ENCODE data around the gene HERC3.

The HERC3 gene

DNA sequence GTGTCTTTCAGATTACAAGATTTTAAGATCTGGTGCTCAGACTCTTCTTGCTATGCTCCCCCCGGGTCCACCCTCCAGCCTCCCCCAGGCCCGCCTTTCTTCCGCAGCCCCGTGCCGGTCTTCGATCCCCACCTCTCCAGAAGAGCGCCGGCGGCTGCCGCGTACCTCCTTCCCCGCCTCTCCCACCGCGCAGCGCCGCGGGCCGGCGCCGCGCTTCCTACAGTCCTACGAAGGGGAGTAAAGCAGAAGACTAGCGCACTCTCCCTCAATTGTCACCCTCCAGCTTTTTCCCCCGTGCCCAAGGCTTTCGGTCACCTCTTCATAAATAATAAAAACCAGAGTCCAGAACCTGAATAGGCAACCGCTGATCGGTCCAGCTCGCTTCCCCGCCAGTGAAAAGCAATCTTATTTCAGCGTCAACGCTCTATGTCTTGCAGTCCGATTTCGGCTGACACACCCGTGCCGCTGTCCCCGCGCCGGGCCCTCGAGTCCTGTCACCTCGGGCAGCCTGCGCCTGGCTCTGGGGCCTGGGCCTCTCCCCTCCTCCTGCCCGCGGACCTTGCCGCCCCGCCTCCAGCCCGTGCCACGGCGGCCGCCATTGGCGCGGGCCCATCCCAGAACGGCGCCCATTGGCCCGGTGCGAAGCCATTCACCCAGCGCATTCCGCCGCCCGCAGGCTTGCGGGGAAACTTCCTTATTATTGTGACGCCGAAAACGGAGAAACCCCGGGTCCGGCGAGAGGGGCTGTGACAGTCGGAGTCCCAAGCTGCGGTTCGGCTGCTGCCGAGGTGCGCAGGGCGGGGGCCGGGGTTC lies at the start of gene HERC3:
TSS of gene HERC3 (plus strand) at position 694 of the 813 bp plus-strand sequence. CDS start 13,344 bp downstream, outside the sequence.
- no peak for TF ChIP-seq JUND (IDR thresholded peaks at IDR 0.05; ENCODE audit: low read depth)

DNA sequence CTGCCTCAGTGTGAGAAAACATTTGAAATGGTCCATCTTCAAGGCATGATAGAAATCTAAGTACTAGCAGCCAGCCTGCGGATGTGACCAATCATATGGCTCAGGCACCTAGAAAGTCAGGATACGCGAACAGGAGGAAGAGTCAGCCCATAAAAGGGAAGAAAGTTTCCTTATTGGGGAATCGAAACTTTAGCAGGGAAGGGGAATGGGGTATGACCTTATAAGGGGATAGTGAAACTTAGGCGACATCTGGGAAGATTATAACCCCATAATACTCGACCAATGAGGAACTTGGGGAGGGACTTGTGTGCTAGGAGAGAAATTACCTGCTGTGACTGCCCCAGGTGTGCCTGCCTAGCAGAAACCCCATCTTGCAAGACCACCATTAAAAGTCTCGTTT lies 42.5 kb upstream of the HERC3 start:
- in situ Hi-C loops (cut with HindIII; ENCODE audit: low pct_unique_long_range_greater_than_20kb, low sequenced_read_pairs): no loop called here
- TF ChIP-seq JUND (IDR thresholded peaks at IDR 0.05; ENCODE audit: low read depth): no peak
- no peak for DNase-seq (ENCODE audit: low read depth in 1 of 2, low spot score in 1 of 2)

More for the DNA sequence above, at the start of gene HERC3:
- in situ Hi-C loops (cut with HindIII; ENCODE audit: low pct_unique_long_range_greater_than_20kb, low sequenced_read_pairs): no loop called here
- DNase-seq (ENCODE audit: low read depth in 1 of 2, low spot score in 1 of 2): peak; percentile 80 to 83

DNA sequence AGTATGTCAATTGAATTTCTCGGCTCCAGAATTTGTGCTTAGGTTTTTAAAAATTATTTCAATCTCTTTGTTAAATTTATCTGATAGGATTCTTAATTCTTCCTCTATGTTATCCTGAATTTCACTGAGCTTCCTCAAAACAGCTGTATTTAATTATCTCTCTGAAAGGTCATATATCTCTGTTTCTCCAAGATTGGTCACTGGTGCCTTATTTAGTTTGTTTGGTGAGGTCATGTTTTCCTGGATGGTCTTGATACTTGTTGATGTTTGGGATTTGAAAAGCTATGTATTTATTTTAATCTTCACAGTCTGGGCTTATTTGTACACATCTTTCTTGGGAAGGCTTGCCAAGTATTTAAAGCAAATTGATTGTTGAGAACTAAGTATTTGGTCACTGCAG lies 24.7 kb upstream of the HERC3 start:
- in situ Hi-C loops (cut with HindIII; ENCODE audit: low pct_unique_long_range_greater_than_20kb, low sequenced_read_pairs): no loop called here
- no peak for DNase-seq (ENCODE audit: low read depth in 1 of 2, low spot score in 1 of 2)
- no peak for TF ChIP-seq JUND (IDR thresholded peaks at IDR 0.05; ENCODE audit: low read depth)

DNA sequence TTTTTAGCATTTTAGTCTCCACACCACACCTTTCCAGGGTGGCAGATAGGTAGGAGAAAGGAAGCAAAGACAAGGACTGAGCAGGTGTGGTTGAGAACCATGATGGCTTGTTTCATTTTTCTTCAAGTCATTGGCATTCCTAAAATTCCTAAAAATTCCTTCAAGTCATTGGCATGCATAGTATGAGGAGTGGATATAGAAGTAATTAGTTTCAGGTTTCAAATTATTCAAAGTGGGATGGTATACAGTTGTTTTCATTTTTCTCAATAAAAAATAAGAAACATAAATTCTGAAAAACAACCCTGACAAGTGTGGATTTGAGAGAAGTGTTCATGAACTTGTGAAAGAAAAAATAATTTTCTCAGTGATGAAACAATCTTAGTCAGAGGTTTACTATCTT lies 22.3 kb upstream of the HERC3 start:
- in situ Hi-C loops (cut with HindIII; ENCODE audit: low pct_unique_long_range_greater_than_20kb, low sequenced_read_pairs): no loop called here
- no peak for TF ChIP-seq JUND (IDR thresholded peaks at IDR 0.05; ENCODE audit: low read depth)
- DNase-seq (ENCODE audit: low read depth in 1 of 2, low spot score in 1 of 2): no peak

DNA sequence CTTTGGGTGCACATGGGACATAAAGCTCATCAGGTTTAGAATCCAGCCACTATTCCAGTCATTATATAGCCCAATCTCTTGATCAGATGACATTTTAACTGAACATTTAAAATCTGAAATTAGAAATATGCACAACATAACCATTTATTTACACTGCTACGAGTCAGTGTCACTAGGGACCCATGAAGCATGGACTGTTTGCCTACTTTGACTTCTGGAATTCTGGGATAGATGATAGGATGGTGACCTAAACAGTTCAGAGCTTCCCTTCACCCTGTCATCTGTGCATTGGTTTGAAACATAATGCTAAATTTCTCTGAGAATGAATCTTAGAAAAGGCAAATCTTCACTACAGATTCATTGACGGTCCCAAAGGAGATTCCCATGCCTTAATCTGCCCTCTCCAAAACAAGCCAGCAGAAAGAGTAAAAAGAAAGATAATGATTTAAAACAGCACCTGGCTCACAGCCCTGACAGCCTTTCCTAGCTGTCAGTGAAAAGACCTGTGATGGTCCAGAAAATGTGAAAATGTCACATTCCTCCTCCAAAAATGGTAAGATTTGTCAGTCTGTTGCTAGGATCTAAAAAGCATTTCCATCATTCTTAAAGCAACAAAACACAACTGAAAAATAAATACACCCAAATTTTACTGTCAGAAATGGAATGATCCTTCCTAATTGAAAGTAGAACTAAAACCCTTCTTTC lies 18.9 kb upstream of the HERC3 start:
- DNase-seq (ENCODE audit: low read depth in 1 of 2, low spot score in 1 of 2): no peak
- in situ Hi-C loops (cut with HindIII; ENCODE audit: low pct_unique_long_range_greater_than_20kb, low sequenced_read_pairs): no loop called here
- TF ChIP-seq JUND (IDR thresholded peaks at IDR 0.05; ENCODE audit: low read depth): no peak

DNA sequence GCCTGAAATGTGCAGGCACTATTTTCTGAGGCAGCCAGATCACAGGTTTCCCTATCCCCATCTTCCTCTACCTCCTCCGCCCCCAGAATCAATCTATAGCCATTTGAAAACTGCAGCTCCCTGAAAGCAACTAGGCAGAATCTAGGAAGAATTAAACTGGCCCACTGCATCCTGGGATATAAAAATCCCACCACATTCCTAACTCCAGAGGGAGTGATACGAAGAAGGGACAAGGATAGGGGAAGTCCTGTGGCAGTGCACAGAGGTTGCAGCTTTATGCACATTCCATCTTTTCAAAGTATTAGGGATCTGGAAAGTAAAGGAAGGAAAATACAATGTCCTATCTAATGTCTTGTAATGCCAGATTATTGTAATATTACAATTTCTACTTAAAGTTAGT lies 18.3 kb upstream of the HERC3 start:
- peak in 1 of 2 experiments; percentile 22 for DNase-seq (ENCODE audit: low read depth in 1 of 2, low spot score in 1 of 2)
- in situ Hi-C loops (cut with HindIII; ENCODE audit: low pct_unique_long_range_greater_than_20kb, low sequenced_read_pairs): no loop called here
- TF ChIP-seq JUND (IDR thresholded peaks at IDR 0.05; ENCODE audit: low read depth): no peak

DNA sequence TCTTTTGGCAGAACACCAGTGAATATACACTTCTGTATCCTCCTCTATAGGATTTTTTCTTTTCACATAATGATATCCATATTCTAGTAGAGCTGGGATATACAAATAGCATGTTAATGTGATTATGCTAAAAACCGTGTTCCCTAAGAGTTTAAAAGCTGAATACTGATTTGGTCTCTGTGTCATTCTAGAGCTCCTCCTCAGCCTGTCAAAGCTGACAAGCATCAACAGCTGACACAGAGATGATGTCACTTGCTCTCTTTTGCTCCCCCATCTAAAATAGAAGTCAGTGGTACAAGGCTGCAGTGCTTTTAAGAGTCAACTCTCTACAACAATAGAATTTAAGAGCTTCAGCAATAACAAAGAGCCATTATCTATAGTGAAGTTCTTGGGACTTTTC lies 17.1 kb upstream of the HERC3 start:
- in situ Hi-C loops (cut with HindIII; ENCODE audit: low pct_unique_long_range_greater_than_20kb, low sequenced_read_pairs): no loop called here
- no peak for TF ChIP-seq JUND (IDR thresholded peaks at IDR 0.05; ENCODE audit: low read depth)
- DNase-seq (ENCODE audit: low read depth in 1 of 2, low spot score in 1 of 2): no peak

DNA sequence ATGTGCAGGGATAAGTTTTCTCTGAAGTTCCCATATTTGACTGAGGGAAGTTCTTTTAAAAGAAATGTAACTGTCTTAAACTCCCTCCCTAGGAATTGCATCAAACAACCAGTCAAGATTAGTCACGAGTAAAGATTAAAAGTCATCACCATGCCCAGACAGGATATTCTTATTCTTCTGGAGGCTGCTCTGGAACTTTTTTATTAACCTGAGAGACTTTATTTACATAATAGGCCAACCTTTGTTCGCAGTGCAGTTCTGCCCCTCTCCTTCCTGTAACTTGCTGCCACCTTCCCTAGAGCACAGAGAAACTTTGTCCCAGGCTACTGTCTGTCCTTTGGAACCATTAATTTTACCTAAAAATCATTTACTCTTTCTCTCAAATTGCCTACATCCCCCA lies 9.8 kb upstream of the HERC3 start:
- in situ Hi-C loops (cut with HindIII; ENCODE audit: low pct_unique_long_range_greater_than_20kb, low sequenced_read_pairs): no loop called here
- no peak for TF ChIP-seq JUND (IDR thresholded peaks at IDR 0.05; ENCODE audit: low read depth)
- no peak for DNase-seq (ENCODE audit: low read depth in 1 of 2, low spot score in 1 of 2)

DNA sequence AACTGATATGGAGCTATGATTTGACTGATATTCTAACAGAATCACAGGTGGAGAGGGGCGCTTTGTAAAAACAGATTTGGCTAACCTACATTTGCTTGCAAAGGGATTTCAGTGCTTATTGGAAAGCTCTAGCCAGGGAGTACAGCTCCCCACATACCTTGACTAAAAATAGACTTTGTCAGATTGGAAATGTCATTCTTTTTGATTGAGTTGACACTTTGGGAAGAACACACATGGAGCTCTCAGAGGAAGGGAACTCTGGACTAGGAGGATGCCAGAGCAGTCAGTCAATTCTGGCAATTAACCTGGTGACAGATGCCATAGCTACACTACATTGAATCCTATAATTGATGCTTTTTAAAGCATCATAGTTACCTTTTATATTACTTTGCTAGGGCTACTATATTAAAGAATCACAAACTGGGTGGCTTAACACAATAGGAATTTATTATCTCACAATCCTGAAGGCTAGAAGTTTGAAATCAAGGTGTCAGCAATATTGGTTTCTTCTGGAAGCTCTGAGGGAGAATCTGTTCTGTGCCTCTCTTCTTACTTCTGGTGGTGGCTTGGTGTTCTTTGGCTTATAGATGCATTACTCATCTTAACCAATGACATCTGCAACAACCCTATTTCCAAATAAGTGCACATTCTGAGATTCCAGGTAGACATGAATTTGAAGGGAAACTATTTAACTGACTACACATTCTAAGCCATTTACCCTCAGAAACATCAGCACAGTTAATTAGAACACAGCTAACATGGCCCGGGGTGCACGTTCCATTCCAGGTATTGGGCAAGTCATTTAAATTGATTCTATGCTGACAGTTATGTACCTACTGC lies 8.4 kb upstream of the HERC3 start:
- DNase-seq (ENCODE audit: low read depth in 1 of 2, low spot score in 1 of 2): no peak
- in situ Hi-C loops (cut with HindIII; ENCODE audit: low pct_unique_long_range_greater_than_20kb, low sequenced_read_pairs): no loop called here
- no peak for TF ChIP-seq JUND (IDR thresholded peaks at IDR 0.05; ENCODE audit: low read depth)

DNA sequence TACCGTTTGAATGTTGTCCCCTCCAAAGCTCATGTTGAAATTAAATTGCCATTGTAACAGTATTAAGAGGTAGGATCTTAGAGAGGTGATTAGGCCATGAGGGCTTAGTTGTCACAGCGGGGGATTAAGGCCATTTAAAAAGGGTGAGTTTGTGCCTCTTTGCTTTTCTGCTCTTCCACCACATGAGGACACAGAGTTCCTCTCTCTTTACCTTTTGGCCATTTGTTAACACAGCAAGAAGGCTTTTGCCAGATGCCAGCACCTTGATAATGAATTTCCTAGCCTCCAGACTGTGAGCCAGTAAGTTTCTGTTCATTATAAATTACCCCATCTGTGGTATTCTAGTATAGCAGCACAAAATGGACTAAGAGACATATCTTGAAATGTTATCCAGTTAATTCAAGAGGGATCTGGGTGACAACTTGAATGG lies 7.8 kb upstream of the HERC3 start:
- in situ Hi-C loops (cut with HindIII; ENCODE audit: low pct_unique_long_range_greater_than_20kb, low sequenced_read_pairs): no loop called here
- no peak for TF ChIP-seq JUND (IDR thresholded peaks at IDR 0.05; ENCODE audit: low read depth)
- no peak for DNase-seq (ENCODE audit: low read depth in 1 of 2, low spot score in 1 of 2)

DNA sequence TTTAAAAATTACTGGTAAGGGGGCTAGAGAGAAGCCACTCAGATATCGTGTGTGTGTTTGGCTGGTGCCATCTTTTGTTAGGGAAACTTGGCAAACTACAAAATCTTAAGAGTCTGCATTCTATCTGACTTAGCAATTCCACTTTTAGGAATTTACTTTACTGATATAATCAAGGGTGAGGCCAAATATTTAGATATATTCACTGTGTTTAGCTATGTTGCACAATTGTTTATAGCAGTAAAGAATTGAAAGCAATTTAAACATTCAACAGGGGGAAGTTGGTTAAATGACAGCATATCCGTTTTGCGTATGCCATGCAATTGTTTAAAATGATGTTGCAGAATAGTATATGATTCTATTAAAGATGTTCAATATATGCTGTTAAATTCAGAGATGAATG lies 6.4 kb upstream of the HERC3 start:
- in situ Hi-C loops (cut with HindIII; ENCODE audit: low pct_unique_long_range_greater_than_20kb, low sequenced_read_pairs): no loop called here
- no peak for TF ChIP-seq JUND (IDR thresholded peaks at IDR 0.05; ENCODE audit: low read depth)
- DNase-seq (ENCODE audit: low read depth in 1 of 2, low spot score in 1 of 2): no peak

DNA sequence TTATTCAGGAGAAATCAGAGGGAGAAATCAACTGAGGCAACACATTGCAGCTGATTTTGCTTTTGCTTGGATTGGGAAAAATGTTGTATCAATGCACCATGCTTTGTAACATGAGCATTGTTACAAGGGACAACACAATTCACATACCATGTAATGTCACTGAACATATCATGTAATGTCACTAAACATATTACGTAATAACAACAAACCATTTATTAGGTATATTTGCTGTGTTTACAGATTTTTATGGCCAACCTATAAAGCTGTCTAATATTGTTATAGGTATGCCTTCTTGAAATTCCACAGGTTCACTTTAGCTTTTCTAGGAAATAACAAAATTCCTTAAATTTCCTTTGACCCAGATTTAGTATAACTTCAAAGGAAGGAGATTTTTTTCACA lies 5.0 kb upstream of the HERC3 start:
- DNase-seq (ENCODE audit: low read depth in 1 of 2, low spot score in 1 of 2): no peak
- no peak for TF ChIP-seq JUND (IDR thresholded peaks at IDR 0.05; ENCODE audit: low read depth)
- in situ Hi-C loops (cut with HindIII; ENCODE audit: low pct_unique_long_range_greater_than_20kb, low sequenced_read_pairs): no loop called here

Data from T47D (cell line).